WTC11 (cell line): ENCODE measurements around the gene MICAL3.

Experiments
- SP1 ChIP-seq: sonication (generic); formaldehyde crosslinking; conservative IDR thresholded peaks from 2 replicates; pipeline ENCODE4 v1.8.1; 2022; ENCODE audit warnings: missing genetic modification reagents
- TF ChIP-seq, protein P1 (sequence below): fragments of 200-600 bp; IDR thresholded peaks from 2 replicates; pipeline ENCODE4 v1.8.0; 2022; ENCODE audit warnings: antibody characterized with exemption

DNA sequence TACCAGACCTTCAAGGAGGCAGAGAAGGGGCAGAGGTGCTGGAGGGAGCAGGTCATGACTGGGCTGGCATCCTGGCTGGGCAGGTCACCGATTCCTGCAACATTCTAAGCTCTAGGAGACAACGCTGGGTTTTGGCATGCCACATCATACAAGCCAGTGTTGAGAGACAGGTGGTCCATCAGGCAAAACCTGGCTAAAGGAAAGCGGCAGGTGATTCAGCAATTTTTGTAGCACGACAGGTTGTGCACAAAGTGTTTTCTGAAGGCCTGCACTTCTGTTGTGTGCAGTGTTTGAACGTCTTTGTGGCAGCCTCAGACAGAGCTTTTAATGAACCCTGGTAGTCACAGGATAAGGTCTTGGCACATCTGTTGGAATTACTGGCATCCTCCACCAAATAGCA lies 180.2 kb downstream of the MICAL3 start:
- TF ChIP-seq, protein P1, sequence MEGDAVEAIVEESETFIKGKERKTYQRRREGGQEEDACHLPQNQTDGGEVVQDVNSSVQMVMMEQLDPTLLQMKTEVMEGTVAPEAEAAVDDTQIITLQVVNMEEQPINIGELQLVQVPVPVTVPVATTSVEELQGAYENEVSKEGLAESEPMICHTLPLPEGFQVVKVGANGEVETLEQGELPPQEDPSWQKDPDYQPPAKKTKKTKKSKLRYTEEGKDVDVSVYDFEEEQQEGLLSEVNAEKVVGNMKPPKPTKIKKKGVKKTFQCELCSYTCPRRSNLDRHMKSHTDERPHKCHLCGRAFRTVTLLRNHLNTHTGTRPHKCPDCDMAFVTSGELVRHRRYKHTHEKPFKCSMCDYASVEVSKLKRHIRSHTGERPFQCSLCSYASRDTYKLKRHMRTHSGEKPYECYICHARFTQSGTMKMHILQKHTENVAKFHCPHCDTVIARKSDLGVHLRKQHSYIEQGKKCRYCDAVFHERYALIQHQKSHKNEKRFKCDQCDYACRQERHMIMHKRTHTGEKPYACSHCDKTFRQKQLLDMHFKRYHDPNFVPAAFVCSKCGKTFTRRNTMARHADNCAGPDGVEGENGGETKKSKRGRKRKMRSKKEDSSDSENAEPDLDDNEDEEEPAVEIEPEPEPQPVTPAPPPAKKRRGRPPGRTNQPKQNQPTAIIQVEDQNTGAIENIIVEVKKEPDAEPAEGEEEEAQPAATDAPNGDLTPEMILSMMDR = no peak
- TF ChIP-seq SP1 (CRISPR knock-in tag) = no peak
